Activated CD8-positive, alpha-beta memory T cell treated with anti-CD3 and anti-CD28 coated beads, Interleukin-2, amount 50 U/mL, for 48 hours (primary cell): ENCODE data around the gene CEBPG.

ENCODE experiments used
- DNase-seq: peaks from one replicate; pipeline ENCODE4 v3.0.0-alpha.2; 2020

The CEBPG gene

GRCh38 chr19:33355535-33355934, 18.0 kb upstream of the CEBPG start:
- no peak for DNase-seq

- DNase-seq: no peak
Observed at GRCh38 chr19:33357556-33357955, 16.0 kb upstream of the CEBPG start.

DNA sequence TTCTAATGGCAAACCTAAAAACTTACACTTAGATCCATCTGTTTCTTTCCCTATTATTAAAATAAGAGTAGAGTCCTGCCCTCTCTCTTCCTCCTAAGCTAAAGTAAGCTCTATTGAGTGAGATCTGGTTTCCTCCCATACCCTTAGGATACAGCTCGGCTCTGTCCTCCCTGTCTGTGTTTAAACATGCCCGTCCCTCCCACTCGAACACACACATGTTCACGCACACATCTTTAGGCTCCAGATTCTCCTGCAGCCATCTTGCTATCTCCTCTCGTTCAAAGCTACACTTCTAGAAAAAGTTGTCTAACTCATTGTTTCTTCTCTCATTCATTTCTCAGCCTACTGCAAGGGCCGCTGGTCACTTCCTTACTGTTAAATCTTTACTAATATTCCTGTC, 15.1 kb upstream of the CEBPG start:
- no peak for DNase-seq

DNA sequence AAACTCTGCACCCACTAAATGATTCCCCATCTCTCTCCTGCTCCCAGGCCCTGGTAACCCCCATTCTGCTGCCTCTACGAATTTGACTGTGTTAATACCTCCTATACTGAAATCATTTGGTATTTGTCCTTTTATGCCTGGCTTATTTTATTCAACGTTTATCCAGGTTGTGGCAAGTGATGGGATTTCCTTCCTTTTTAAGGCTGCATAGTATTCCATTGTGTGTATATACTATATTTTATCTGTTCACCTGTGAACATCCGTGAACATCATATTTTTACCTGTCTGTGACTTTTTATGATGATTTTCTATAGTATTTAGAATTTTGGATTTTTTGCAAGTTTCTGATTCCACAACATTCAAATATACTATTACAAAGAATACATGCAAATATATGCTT, 13.9 kb upstream of the CEBPG start:
- DNase-seq: no peak

DNA sequence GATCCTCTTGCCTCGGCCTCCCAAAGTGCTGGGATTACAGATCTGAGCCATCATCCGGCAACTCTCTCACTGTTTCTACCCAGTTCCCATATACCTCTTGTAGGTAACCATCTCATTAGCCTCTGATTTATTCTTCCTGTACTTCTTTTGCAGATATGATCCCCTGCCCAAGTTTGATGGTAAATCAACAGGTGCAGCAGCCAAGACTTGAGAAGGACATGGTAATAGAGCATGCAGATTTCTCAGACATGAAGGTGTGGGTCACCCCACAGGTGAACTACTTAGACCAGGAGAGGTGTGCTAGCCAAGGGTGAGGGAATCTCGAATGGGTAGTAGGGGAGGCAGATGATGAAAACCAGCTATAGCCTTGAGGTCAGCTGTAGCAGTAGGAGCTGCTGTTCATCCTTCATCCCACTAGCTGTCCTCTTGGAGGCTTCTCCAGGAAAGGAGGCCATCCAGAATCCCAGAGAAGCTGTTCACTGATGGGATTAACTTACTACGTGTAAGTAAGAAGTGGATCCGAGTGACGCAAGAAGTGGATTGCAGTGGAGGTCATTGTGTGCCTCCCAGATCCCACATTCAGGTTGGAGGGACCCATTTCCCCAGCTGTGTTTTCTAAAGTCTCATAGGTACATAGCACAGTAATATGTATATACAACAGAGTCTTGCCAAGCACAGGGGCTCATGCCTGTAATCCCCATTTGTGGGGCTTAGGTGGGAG, 10.8 kb upstream of the CEBPG start:
- no peak for DNase-seq

GRCh38 chr19:33363476-33363875, 10.0 kb upstream of the CEBPG start:
- DNase-seq: no peak

DNA sequence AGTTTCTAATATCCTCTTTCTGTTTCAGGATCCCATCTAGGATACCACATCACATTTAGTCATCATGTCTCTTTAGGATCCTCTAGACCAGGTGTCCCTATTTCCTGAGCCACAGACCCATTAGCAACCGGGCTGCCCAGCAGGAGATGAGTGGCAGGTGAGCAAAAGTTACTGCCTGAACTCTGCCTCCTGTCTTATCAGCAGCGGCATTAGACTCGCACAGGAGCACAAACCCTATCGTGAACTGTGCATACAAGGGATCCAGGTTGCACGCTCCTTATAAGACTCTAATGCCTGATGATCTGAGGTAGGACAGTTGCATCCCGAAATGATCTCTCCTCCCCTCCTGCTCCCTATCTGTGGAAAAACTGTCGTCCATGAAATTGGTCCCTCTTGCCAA, 7.8 kb upstream of the CEBPG start:
- no peak for DNase-seq

GRCh38 chr19:33366127-33366526, 7.4 kb upstream of the CEBPG start:
- DNase-seq: no peak

DNA sequence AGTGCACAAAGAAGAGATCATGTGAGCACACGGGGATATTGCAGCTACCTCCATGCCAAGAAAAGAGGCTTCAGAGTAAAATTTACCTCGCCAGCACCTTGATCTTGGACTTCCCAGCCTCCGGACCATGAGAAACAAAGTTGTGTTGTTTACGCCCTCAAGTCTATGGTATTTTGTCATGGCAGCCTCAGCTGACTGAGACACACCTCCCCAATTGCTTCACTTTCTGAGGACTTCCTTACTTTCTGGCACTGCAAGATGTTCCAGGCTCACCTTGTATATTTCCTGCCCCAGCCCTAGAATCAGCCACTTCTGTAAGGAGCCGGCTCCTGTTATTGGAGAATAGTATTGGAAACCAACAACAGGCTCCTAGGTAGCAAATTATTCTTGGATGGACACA, 6.6 kb upstream of the CEBPG start:
- DNase-seq: no peak

DNA sequence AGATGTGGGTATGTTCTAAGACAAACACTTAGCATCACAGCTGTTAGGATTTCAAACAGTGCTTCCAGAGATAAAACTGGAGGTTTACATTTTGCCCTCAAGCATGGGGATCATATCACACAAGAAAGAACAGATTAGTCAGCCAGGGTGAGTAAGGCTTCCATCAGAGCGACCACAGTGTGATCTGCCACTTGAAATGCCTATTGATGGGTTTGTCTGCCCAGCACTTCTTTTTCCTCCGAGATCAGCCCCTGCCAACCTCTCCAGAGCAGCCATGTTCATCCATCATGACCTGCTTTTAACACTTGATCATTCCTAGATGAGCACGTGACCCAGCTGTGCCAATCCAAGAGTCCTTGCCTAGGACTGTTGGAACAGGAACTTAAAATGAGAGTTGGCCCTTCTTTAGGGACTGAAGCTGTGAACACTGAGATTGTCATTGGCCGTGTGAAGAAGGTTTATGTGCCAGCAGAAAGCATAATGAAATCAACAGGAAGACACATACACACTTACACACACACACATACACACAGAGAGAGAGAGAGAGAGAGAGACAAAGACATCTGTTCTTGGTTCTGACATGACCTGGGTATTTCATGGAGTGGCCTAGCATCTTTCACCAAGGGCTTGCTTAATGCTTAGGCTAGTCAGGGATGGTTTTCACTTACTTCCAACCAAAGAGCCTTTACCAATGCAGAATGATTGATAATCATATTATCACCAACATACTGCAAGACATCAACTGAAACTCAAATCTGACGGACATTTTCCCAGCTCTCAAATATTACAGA, 5.2 kb upstream of the CEBPG start:
- no peak for DNase-seq

DNA sequence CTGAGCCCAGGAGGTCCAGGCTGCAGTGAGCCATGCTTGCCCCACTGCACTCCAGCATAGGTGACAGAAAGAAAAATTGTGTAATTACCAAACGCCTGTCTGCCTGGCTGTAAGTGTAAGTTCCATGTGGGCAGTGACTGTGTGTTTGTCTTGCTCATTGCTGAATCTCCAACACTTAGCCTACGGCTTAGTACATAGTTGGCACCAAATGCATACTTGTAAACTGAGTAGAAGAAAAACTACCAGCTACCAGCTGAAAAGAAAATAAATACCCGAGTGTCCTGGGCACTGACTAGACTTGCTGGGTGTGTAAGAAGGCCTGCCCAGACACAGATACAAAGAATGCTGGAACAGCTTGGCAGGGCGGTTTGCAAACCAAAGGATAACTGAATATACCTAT, 2.7 kb upstream of the CEBPG start:
- no peak for DNase-seq

DNA sequence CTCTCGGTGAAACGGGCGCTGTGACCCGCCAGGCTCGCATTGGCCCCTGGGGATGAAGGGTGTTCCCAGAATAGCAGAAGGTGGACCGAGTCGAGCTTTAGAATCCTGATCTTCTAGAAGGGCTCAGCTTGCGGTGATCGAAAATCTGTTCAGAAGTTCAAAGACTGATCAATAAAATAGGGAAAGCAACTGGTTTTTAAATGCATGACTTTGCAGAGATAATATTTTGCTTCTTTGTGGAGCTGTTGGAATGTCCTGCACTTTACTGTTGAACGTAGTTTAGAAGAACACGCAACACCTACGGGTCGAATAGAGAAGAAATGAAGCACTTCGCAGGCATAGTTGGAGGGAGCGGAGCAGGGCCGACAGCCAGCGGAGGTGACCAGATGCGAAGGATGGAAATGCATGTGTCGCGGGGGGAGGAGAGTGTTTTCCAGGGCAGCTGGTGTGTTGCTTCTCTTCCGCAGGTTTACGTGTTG, 766 bp downstream of the CEBPG start:
- no peak for DNase-seq

DNA sequence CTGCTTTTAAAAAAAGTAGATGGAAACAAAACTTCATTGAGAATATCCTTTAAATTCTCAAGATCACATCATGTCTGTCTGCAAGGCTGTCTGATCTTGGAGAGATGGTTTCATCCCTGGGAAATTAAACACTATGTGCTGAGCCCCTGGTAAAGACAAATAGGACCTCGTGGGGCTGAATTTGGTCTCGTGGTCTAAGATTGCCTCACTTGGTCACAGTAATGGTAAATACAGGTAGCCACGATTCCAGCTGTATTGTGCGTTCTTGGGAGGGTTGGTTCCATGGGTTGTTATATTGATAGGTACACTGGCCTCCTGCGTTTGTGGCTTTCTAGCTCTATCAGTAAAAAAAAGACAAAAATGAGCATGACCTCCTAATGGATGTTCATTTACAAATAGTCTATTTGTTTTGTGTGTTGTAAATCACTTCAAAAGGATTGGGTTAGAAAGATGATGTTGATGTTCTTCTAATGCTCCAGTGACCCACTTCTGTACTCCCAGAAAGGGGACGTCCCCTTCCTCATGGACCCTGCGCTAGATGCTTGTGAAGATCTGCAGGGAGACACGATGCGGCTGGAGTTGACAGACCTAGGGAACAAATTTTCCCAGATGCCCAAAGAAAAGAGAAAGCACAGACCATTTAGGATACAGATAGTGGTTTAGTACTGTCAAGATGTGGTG, 1.8 kb downstream of the CEBPG start:
- DNase-seq: no peak

DNA sequence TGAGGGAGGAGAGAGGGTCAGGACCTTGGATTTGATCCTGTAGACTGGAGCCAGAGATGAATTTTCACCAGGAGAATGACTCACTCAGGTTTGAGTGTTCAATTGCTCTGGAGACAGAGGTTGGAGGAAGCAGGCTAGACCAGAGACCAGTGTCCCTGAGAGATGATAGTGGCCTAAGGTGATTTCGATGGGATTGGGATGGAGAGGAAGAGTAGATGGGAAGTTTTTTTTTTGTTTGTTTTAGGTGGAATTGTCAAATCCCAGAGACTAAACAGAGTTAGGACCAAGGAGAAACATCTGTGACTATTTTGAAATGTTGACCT, 2.3 kb downstream of the CEBPG start:
- DNase-seq: no peak

DNA sequence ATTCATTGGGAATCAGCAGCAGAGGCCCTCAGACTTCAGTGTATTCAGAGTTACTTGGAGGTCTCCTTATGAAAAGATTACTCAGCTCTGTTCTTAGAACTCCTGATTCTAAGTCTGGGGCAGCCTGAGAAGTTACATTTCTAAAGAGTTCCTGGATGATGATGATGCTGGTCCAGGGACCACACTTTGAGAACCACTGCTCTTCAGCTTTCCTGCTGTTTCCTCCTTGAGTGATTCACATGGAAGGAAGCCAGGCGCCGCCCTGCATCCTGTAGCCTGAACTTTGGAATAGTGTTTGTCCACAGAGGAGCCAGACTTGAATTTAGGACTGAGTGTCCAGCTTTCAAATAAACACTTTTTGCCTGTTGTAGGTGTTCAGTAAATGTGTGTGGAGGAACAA, 2.9 kb downstream of the CEBPG start:
- DNase-seq: no peak

GRCh38 chr19:33376941-33377557, 3.5 kb downstream of the CEBPG start:
- DNase-seq: no peak

DNA sequence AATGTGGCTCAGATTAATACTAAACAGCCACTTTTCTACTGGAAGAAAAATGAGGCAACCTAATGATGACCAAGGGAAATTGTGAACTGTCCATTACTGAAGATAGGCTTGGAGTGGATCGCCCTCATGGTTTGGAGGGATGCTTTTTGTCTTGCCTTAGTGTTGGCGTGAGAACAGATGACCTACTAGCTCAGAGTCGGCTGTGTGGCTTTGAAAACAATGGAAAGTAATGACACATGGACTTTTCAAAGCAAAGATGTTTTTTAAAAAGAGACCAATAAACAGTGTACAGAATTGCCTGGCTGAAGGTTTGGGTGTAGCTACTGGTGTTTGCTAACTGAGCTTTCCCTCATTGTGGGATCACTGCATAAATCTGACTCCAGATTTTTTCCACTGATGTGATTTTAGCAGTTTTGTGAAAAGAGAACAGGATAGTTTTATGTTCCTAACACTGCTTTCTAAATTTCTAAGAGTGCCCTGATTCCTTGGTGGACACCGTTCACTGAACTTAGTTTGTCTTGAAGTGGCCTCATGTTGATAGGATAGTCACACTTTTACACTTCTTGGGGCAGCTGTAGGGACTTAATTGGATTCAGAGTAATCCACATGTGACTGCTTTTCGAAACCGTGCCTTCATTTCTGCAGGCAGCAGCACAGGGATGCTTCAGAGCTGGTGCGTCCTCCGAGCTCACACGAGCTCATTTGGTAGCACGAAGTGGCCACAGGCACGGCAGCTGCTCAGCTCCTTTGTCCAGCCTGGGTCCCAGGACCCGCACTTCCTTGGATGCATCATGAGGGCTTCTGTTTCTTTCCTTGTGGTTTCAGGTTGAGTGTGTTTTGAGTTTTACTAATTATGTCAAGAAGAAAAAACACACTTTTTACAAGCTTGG, 4.3 kb downstream of the CEBPG start:
- DNase-seq: no peak

- DNase-seq: peak; percentile 17
Observed at GRCh38 chr19:33379151-33379829, 5.8 kb downstream of the CEBPG start.

- no peak for DNase-seq
Observed at GRCh38 chr19:33381101-33381500, 7.6 kb downstream of the CEBPG start.

GRCh38 chr19:33382006-33382405, 8.5 kb downstream of the CEBPG start:
- DNase-seq: no peak

- DNase-seq: no peak
Observed at GRCh38 chr19:33382982-33383381, 9.5 kb downstream of the CEBPG start.

- no peak for DNase-seq
Observed at GRCh38 chr19:33383720-33384292, 10.3 kb downstream of the CEBPG start.
